GM23248 (cell line): ENCODE measurements around the gene TFAP2D.

Source experiments
- EZH2 ChIP-seq: fragments of 200-600 bp; sonication (generic); IDR thresholded peaks from 2 replicates; pipeline ENCODE4 v1.6.1; 2018; ENCODE audit warnings: antibody characterized with exemption, mild to moderate bottlenecking; ENCODE audit not compliant: insufficient read depth, poor library complexity, severe bottlenecking
- EZH2phosphoT487 ChIP-seq: fragments of 200-600 bp; sonication (generic); IDR thresholded peaks from 2 replicates; pipeline ENCODE4 v1.6.1; 2018; ENCODE audit warnings: antibody characterized with exemption, moderate library complexity, mild to moderate bottlenecking, low read depth; ENCODE audit not compliant: insufficient read depth

- TF ChIP-seq EZH2 (no peak), EZH2phosphoT487 (no peak)
Observed at GRCh38 chr6:50707652-50708300, 5.5 kb upstream of the TFAP2D start.
